NCI-H524 (cell line): ENCODE measurements around the gene BZW1.
A peak's percentile ranks its signal among the peaks of the same experiment; 100 is the strongest.
"Not testable (repeated sequence)": the region's sequence is repeated elsewhere in the genome, so short reads cannot be mapped to it uniquely, and the experiment has no call there.

ENCODE experiments used
- DNase-seq, 2 experiments: peaks; one replicate each; lab custom pipeline; 2025; lab: John Stamatoyannopoulos, UW

BZW1 gene

GRCh38 chr2:200791905-200792304, 19.8 kb upstream of the BZW1 start:
- DNase-seq: no peak

- DNase-seq: no peak
Observed at GRCh38 chr2:200794143-200794542, 17.6 kb upstream of the BZW1 start.

DNA sequence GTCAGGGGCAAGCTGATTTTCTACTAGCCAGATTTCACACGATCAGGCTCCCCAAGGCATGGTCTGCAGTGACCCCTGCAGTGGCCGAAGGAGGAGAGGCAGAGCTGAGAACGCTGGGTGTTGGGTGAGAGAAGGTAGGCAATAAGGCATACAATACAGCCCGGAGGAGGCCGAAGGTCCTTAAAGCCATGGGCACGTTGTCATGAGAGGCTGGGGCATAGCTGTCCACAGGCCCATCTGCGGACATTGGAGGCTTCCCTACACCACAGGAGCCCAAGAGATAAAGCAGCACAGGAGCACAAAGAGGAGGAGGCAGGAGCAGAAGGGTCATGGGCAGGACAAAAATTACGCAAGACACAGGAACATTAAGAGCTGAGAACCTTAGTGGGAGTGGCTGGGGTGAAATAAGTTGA, 16.7 kb upstream of the BZW1 start:
- no peak for DNase-seq

GRCh38 chr2:200796561-200796960, 15.1 kb upstream of the BZW1 start:
- no peak for DNase-seq

DNA sequence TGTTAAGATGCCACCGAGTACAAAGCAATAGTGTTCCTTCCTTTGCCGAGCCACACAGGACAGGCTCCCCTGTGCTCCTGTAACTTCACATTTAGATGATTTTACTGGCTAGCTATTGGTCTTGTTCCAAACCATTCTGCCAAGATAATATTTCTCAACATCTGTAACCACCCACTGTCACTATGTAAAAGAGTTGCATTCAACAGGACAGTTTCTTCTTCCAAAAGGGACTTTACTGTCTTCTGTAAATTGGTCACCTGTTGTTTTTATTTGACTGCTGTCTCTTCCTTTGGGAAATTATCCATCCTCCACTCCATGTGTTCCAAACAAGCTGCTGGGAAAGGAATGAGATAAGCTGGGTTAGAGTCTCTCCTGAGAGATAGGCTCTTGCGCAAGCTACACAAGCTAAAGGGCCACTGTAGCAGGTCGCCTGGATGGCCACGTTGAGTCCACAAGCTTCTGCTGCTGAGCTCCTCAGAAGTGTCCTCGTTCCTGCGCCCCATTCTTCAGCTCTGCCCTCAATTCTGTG, 14.4 kb upstream of the BZW1 start:
- no peak for DNase-seq

- no peak for DNase-seq
Observed at GRCh38 chr2:200798514-200798913, 13.2 kb upstream of the BZW1 start.

- no peak for DNase-seq
Observed at GRCh38 chr2:200800458-200800857, 11.3 kb upstream of the BZW1 start.

- DNase-seq: not testable (repeated sequence)
Observed at GRCh38 chr2:200801431-200801830, 10.3 kb upstream of the BZW1 start.

DNA sequence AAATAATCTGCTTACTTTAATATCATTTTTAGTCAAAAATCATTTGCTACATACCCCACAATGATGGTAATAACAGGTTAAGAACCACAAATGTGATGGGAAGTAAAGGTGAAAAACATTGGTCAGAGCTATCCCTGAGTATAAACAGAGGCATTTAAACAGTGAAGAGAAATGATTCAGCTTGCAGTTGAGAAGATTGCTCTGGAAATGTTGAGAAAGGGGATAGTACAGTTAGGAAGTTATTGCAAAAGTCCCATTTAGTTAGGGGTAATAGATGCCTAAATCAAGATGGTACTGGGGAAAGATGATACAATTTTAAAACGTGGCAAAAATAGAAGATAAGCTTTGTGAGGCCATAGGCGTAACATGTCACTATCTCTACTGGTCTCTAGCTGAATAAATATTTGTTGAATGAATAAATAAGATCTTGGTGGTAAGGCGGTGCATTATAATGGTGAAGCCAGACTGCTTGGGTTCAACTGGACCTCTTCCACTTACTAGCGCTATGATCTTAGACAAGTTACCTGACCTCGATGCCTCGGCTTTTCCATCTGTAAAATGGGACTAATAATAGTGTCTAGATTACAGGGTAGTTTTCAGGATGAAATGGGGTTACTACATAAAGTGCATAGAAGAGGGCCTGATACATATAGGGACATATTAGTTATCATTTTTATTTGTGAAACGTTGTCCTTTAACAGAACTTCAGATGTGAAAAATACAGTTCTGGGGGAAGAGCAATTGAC, 2.0 kb upstream of the BZW1 start:
- DNase-seq: no peak

- no peak for DNase-seq
Observed at GRCh38 chr2:200810252-200810997, 1.3 kb upstream of the BZW1 start.

GRCh38 chr2:200810998-200811332, 745 bp upstream of the BZW1 start:
- DNase-seq: no peak

DNA sequence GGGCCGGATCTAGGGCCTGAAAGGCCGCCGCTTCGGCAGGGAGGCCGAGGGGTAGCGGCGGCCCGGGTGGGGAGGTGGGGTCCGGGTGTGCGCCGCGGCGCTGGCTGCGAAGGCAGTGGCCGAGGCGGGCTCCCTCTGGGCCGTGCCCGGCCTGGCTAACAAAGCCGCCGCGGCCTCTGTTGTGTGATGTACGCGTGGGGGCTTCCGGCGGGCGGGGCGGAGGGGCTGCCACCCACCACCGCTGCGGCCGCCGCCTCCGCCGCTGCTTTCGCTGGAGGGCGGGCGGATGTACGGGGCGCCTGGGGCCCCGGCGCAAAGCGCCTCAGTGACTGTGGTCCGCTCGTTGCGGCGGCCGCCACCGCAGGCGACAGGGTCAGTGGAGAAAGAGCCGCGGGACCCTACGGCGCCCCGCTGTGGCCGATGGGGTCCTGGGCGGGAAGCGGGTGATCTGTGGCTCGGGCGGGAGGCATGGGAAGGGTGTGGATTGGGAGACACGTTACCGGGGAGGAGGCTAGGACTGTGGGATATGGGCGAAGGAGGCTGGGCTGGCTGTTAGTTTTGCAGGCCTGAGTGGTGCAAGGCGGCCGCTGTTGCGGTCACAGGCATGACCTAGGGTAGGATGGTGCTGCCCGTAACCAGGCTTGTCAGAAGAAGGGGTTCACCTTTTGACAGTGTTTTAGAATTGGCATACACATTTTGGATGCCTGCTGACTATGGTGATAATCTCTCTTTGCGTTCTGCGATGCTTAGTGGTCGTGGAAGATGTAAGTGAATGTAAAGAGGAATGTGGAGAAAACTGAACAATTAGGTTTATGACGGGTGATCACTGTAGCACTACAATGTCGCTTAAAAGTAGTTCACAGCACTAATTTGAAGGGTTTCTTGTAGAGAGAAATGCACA, 662 bp downstream of the BZW1 start:
- DNase-seq: peak in 1 of 2 experiments; percentile 69

DNA sequence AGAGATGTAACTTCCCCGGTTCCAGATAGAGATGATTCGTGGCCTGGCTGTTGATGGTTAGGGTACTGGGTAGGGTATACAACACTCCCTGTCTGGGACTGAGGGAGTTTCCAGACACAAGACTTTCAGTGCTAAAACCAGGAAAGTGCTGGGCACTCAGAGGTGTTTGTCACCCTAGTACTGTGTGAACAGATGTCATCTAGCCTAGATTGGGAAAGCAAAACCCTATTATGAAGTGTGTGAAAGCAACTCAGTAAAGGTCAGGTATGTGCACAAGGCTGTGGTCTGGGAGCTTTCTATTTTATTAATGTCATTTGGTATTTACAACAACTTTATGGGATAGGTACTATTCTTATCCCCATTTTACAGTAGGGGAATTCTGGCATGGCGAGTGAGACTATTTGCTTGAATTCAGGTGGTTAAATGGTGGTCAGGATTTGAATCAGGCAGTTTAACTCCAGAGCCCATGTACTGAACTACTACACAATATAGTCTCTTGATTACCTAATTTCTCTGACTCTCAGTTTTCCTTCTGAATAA, 2.6 kb downstream of the BZW1 start:
- no peak for DNase-seq

DNA sequence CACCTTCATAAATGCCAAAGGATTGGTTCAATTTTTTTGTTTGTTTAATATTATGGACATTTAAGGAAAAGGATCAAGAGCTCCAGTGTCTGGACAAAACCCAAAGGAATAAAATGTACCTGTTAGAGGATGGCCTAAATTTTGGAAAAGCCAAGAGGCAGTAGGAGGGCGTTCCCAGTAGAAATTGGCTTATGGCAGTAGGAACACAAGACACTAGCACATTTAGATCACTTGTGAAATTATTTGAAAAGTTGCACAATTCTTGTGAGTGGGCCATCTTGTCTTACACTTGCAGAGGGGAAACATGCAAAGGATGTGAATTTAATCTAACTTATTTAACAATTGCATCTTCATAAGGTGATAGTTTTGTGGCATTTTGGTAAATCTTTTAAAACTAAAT, 3.2 kb downstream of the BZW1 start:
- no peak for DNase-seq

DNA sequence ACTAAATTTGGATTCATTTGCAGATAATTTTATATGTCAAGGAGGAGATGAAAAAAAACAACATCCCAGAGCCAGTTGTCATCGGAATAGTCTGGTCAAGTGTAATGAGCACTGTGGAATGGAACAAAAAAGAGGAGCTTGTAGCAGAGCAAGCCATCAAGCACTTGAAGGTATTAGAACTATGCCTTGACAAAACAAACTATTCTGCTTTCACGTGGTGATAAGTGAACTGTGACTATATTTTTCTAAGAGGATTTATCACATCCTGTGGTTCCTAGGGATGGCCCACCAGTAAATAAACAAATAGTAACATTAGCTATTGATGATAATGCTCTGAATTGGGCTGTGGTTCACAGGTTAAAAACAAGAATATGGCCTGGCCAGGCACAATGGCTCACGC, 7.0 kb downstream of the BZW1 start:
- not testable (repeated sequence) for DNase-seq

DNA sequence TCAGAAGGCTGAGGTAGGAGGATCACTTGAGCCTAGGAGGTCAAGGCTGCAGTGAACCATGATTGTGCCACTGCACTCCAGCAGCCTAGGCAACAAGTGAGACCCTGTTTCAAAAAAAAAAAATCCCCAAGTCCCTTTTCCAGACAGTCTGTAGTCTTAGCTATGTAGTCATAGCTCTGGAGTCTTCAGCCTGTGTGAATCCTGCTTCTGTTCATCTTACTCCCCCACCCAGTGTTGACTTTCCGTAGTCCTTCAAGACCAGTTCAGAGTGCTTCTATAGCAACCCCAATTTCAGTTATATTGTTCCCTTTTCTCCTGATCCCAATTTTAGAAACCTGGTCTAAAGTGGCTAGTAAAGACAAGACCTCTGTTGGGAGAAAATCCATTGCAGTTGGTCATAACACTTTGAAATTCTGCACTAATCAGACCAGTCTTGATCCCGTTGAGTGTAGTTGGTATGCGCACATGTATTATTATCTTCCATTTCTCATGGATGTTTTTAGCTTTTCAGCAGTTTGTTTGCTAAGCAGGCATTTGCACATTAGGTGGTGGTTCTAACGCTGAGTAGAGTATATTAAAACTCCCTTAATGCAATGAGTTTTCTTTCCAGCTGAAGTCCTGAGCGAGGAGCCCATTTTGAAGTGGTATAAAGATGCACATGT, 9.0 kb downstream of the BZW1 start:
- no peak for DNase-seq

DNA sequence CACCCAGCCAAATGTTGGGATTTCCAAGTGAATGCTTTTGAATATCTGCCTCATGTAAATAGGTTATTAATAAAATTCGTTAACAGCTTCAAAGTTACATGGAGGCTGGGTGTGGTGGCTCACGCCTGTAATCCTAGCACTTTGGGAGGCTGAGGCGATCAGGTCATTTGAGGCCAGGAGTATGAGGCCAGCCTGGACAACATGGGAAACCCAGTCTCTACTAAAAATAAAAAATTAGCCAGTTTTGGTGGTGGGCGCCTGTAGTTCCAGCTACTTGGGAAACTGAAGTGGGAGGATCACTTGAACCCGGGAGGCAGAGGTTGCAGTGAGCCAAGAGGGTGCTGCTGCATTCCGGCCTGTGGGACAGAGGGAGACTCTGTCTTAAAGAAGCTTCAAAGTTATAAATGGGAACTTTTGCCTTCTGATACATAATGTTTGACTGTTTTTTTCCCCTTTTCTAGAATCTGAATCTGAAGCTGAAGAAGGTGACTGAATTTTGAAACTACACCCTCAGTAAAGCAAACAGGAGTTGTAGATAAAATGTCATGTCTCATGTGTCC, 10.1 kb downstream of the BZW1 start:
- DNase-seq: no peak

DNA sequence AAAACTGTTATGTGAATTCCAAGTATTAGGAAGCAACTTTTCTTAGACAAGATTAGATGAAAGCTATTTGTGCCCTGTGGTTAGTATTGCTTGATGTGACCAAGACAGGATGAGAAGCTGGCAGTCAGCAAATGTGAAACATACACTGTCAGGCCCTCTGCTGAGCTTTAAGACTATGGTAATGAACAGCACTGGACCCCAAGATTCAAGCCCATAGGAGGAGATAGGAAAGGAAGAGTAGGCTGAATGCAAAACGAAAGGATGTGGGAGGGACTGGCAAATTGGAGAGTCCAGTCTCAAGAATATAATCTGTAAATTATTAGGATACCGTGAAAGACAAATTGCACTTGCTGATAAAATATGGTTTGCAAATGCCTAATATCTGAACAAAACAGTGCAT, 16.4 kb downstream of the BZW1 start:
- no peak for DNase-seq

GRCh38 chr2:200828572-200829257, 17.0 kb downstream of the BZW1 start:
- no peak for DNase-seq

DNA sequence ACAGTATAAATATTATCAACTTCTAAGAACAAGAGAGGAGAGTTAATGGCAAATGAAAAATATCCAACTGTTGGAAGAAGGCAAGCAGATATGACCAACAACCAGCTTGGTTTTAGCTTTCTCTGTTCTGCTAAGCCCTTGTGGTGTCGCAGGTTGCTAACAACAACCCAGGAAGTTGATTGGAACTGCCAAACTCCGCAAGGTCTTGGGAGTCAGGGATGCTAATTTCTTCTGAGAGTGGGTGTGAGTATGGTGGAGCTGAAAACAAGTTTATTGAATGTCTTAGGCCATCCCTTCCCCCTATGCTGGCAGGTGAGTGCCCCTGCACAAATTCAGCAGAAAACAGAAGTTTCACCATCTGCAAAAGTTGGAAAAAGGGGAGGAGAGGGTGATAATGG, 17.5 kb downstream of the BZW1 start:
- DNase-seq: no peak

- no peak for DNase-seq
Observed at GRCh38 chr2:200834701-200835100, 23.0 kb downstream of the BZW1 start.
